Fibroblast of villous mesenchyme (primary cell): ENCODE data around the gene LCE3E. TPM values are rescaled to one million over a fixed set of nuclear protein-coding genes. Genes with fewer than 3 reads are reported as not detected.
"Not testable (repeated sequence)": the region's sequence is repeated elsewhere in the genome, so short reads cannot be mapped to it uniquely, and the experiment has no call there.

ENCODE experiments used
- DNase-seq: peaks from one replicate; pipeline ENCODE4 v3.0.0-alpha.2; 2010; ENCODE audit warnings: low read depth
- H3K4me3 ChIP-seq: 2 replicates; pipeline ENCODE4 v1.5.1; 2011; ENCODE audit warnings: low read depth, mild to moderate bottlenecking, low read length
- total RNA-seq: library from RNA; depleted of rRNA; stranded (reverse); fragments of >200 nt; gene quantifications from 2 replicates; pipeline ENCODE4 v1.2.3, GENCODE V29; 2012
- TF ChIP-seq, protein P1 (sequence below): IDR thresholded peaks from 2 replicates; pipeline ENCODE4 v1.5.1; 2012; ENCODE audit warnings: low read depth, mild to moderate bottlenecking, low read length; ENCODE audit not compliant: insufficient read depth

The LCE3E gene, protein sequence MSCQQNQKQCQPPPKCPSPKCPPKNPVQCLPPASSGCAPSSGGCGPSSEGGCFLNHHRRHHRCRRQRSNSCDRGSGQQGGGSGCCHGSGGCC
- not detected in 2 replicates for total RNA-seq

DNA sequence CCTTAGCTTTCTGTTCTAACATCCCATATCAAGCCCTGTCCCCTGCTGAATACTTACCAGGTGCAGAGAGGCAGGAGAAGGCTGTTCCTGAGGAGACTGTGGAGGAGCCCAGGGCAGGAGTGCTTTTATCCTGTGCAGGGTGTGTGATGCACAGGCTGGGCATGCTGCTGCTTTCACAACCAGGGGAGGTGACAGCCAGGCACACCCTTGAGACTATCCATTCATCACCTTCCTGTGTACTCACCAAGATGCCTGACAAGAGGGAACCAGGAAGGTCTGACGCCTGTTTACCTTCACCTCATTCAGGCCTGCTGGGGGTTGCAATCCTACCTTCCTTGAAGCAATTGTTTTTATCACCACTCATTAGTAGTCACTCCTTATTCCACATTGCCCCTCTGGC, at the start of gene LCE3E:
Gene LCE3E, minus strand, starts transcription at position 100 of the 400 bp plus-strand sequence. CDS start 572 bp downstream, outside the sequence.
- no peak within 1 kb of the TSS for H3K4me3 ChIP-seq
- no peak for DNase-seq
- TF ChIP-seq, protein P1, sequence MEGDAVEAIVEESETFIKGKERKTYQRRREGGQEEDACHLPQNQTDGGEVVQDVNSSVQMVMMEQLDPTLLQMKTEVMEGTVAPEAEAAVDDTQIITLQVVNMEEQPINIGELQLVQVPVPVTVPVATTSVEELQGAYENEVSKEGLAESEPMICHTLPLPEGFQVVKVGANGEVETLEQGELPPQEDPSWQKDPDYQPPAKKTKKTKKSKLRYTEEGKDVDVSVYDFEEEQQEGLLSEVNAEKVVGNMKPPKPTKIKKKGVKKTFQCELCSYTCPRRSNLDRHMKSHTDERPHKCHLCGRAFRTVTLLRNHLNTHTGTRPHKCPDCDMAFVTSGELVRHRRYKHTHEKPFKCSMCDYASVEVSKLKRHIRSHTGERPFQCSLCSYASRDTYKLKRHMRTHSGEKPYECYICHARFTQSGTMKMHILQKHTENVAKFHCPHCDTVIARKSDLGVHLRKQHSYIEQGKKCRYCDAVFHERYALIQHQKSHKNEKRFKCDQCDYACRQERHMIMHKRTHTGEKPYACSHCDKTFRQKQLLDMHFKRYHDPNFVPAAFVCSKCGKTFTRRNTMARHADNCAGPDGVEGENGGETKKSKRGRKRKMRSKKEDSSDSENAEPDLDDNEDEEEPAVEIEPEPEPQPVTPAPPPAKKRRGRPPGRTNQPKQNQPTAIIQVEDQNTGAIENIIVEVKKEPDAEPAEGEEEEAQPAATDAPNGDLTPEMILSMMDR = no peak

DNA sequence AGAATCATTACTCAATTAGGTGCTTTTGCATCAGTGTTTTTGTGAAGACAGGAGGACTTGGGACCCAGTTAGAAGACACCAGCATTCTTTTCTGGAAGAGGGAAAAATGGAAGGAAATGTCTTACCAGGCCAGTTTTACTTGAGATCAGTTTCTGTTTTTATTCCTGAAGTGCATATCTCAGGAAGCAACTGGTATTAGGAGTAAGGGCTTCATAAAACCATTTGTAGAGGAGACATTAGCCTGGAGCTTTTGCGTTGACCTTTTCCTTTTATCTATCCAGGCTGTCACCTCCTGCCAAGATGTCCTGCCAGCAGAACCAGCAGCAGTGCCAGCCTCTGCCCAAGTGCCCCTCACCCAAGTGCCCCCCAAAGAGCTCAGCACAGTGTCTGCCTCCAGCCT, 46.9 kb upstream of the LCE3E start, which contains the start of gene LCE3B:
Gene LCE3B, plus strand, starts transcription at position 301 of the 400 bp plus-strand sequence. Its CDS starts 0 bp downstream, at position 301.
- no peak within 1 kb of the TSS for H3K4me3 ChIP-seq
- no peak for DNase-seq
- TF ChIP-seq, protein P1 = no peak

DNA sequence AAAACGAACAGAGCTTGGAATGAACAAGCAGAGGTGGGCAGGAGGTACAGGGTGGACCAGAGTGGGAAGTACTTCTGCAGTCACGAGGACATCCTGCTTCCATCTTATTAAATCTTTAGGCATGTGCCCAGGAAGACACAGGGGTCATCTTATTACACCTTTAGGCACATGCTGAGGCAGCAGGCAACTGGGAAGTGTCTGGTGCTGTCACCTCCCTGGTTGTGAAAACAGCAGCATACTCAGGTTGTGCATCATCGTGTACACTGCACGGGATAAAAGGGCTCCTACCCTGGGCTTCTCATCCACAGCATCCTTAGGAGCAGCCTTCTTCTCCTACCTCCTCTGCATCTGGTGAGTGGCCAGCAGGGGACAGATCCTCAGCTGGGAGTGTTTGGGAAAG, 33.4 kb upstream of the LCE3E start, which contains the start of gene LCE3C:
Gene LCE3C, plus strand, starts transcription at position 301 of the 400 bp plus-strand sequence. CDS start 498 bp downstream, outside the sequence.
- no peak for DNase-seq
- TF ChIP-seq, protein P1 = no peak
- no peak within 1 kb of the TSS for H3K4me3 ChIP-seq

DNA sequence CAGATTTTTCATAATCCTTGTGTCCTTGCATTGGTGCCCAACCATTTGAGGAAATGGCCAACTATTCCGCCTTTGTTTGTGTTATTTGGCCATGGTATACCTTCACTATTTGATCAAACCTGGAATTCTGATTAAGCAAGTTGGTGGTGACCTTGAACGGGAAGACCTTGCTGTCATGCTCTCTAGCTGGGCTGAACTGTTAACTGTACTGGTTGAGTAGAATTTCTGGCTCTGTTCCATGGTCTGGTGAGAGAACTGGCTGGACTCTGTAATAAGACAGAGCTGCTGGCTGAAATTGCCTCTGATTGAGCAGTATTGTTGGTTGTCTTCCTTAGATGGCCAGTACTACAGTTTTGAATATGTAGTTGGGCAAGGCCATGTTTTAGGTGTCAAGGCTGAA, 30.4 kb upstream of the LCE3E start:
- H3K4me3 ChIP-seq = no peak overlapping the region
- DNase-seq = no peak
- TF ChIP-seq, protein P1 = no peak

- H3K4me3 ChIP-seq = no peak overlapping the region
- no peak for DNase-seq
- TF ChIP-seq, protein P1 = no peak
Observed at GRCh38 chr1:152585586-152585985, 19.0 kb upstream of the LCE3E start.

- TF ChIP-seq, protein P1 = no peak
- DNase-seq = no peak
- H3K4me3 ChIP-seq = no peak overlapping the region
Observed at GRCh38 chr1:152582647-152583046, 16.1 kb upstream of the LCE3E start.

- no peak within 1 kb of the TSS for H3K4me3 ChIP-seq
- TF ChIP-seq, protein P1 = no peak
- no peak for DNase-seq
Observed at GRCh38 chr1:152580433-152580832, 13.9 kb upstream of the LCE3E start, which contains the start of gene LCE3D. Gene LCE3D (minus strand): TSS chr1:152580516. CDS start chr1:152579936, 580 bp downstream.

DNA sequence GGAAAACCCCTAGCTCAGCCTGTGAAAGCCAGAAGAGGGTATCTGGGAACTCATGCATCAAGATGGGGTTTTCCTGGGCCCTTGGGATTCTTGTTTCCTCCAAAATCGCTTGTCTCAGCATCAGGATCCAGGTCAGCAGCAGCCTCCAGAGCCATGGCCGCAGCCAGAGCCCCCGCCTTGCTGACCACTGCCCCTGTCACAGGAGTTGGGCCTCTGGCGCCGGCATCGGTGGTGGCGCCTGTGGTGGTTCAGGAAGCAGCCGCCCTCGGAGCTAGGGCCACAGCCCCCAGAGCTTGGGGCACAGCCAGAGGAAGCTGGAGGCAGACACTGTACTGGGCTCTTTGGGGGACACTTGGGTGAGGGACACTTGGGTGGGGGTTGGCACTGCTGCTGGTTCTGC, 12.9 kb upstream of the LCE3E start:
- not testable (repeated sequence) for H3K4me3 ChIP-seq, DNase-seq
